Mucosa of descending colon (tissue), 3 donors: ENCODE measurements around the gene KCNJ12. TPM values are rescaled to one million over a fixed set of nuclear protein-coding genes. Genes with fewer than 3 reads are reported as not detected.

Source experiments
- ATAC-seq: fragments of 200-7000 bp; cut with Tn5 transposase; one replicate; pipeline ENCODE4 v1.9.1; 2020; ENCODE audit warnings: mild to moderate bottlenecking, moderate library complexity
- DNase-seq, 3 donors: peaks; one replicate each; pipeline ENCODE4 v3.0.0-alpha.2; 2020
- H3K36me3 ChIP-seq: fragments of 200-600 bp; one replicate; pipeline ENCODE4 v1.8.0; 2021; ENCODE audit warnings: low read depth, mild to moderate bottlenecking
- H3K4me1 ChIP-seq: fragments of 200-600 bp; one replicate; pipeline ENCODE4 v1.8.0; 2021; ENCODE audit warnings: low read depth, mild to moderate bottlenecking
- H3K4me3 ChIP-seq: fragments of 200-600 bp; one replicate; pipeline ENCODE4 v1.8.0; 2021; ENCODE audit warnings: mild to moderate bottlenecking
- H3K9me3 ChIP-seq: fragments of 200-600 bp; one replicate; pipeline ENCODE4 v1.8.0; 2021; ENCODE audit warnings: mild to moderate bottlenecking
- CTCF ChIP-seq: fragments of 200-600 bp; IDR thresholded peaks from one replicate; pipeline ENCODE4 v1.8.0; 2022; ENCODE audit warnings: antibody characterized with exemption, mild to moderate bottlenecking
- intact Hi-C, 2 donors: fragments of 100-400 bp; cut with DNase I in 1 of 2; cut with micrococcal nuclease in 1 of 2; formaldehyde crosslinking; loops; one replicate each; pipeline versions ENCODE4 v1.11.0 to v1.11.1; 2022; cut with DNase I, micrococcal nuclease
- total RNA-seq, 3 donors: library from RNA; stranded (reverse); fragmentation: NEBNext Ultra II Directional in 2 of 3; extraction: Animal tissue kit (Norgen Biotek cat#: 25700) in 2 of 3; gene quantifications; one replicate each; pipeline versions ENCODE4 v1.2.1 to v1.2.4, GENCODE V29; 2021 to 2023
- donor health status: DM: no; HTN: no; CAD: no; lungs with moderate emphysema.
- donor health status: DM: no; HTN: no; CAD: no.
- donor health status: DM: no; HTN: yes; CAD: no.

KCNJ12 gene
- total RNA-seq, 3 donors from 2014 or later: 0.67 to 1.9 (median 1.1) TPM

- no peaks in the 10 kb centered on the region for H3K36me3 ChIP-seq
- intact Hi-C loops: no loop called here
Measured at GRCh38 chr17:21363776-21364642, 12.1 kb upstream of the KCNJ12 start.

GRCh38 chr17:21365016-21365415, 11.1 kb upstream of the KCNJ12 start:
- Histone ChIP-seq H3K4me3 (no peak overlapping the region), H3K4me1 (no peaks in the 10 kb centered on the region), H3K36me3 (no peaks in the 10 kb centered on the region), H3K9me3 (no peaks in the 10 kb centered on the region)
- ATAC-seq: no peak
- intact Hi-C loops: no loop called here
- no peak for DNase-seq
- no peak for TF ChIP-seq CTCF

More at GRCh38 chr17:21363776-21364642, 12.1 kb upstream of the KCNJ12 start:
- no peaks in the 10 kb centered on the region for H3K9me3 ChIP-seq
- H3K4me1 ChIP-seq: no peaks in the 10 kb centered on the region
- no peak overlapping the region for H3K4me3 ChIP-seq
- ATAC-seq (no peak), DNase-seq (no peak)
- no peak for TF ChIP-seq CTCF

- Histone ChIP-seq H3K4me3 (no peak overlapping the region), H3K9me3 (no peaks in the 10 kb centered on the region), H3K4me1 (no peaks in the 10 kb centered on the region), H3K36me3 (no peaks in the 10 kb centered on the region)
- no peak for DNase-seq
- no peak for TF ChIP-seq CTCF
- peak; percentile 25 for ATAC-seq
- intact Hi-C loops: no loop called here
Measured at GRCh38 chr17:21368545-21369246, 7.5 kb upstream of the KCNJ12 start.

GRCh38 chr17:21369395-21369794, 6.8 kb upstream of the KCNJ12 start:
- H3K9me3 ChIP-seq: no peaks in the 10 kb centered on the region
- ATAC-seq (no peak), DNase-seq (no peak)
- H3K4me1 ChIP-seq: no peaks in the 10 kb centered on the region
- H3K36me3 ChIP-seq: no peaks in the 10 kb centered on the region
- no peak overlapping the region for H3K4me3 ChIP-seq
- no peak for TF ChIP-seq CTCF
- intact Hi-C loops: no loop called here

- TF ChIP-seq CTCF: no peak
- no peaks in the 10 kb centered on the region for H3K9me3 ChIP-seq
Measured at GRCh38 chr17:21370430-21370829, 5.7 kb upstream of the KCNJ12 start.

More at GRCh38 chr17:21370430-21370829, 5.7 kb upstream of the KCNJ12 start:
- DNase-seq: no peak
- ATAC-seq: no peak
- Histone ChIP-seq H3K4me3 (no peak overlapping the region), H3K36me3 (no peaks in the 10 kb centered on the region), H3K4me1 (no peaks in the 10 kb centered on the region)
- intact Hi-C loops: no loop called here
